Measurements from ENCODE around the gene COL15A1. TPM values are rescaled to one million over a fixed set of nuclear protein-coding genes. Genes with fewer than 3 reads are reported as not detected.
"Not testable (repeated sequence)": the region's sequence is repeated elsewhere in the genome, so short reads cannot be mapped to it uniquely, and the experiment has no call there.

COL15A1 gene
- polyA plus RNA-seq, 1 donor, result 227 TPM

GRCh38 chr9:99087462-99087861 lies 143.8 kb downstream of the COL15A1 start:
- DNase-seq, result no peak

- DNase-seq, result no peak
These were observed 146.8 kb downstream of the COL15A1 start for GRCh38 chr9:99090336-99091130.

- no peak for DNase-seq
These were observed 149.2 kb downstream of the COL15A1 start for GRCh38 chr9:99092643-99093491.

GRCh38 chr9:99093492-99093791 lies 149.7 kb downstream of the COL15A1 start:
- DNase-seq, result no peak

- DNase-seq, result no peak
These were observed 151.9 kb downstream of the COL15A1 start for GRCh38 chr9:99095565-99095964.

- DNase-seq, result no peak
These were observed 152.7 kb downstream of the COL15A1 start for GRCh38 chr9:99096409-99096808.

- not testable (repeated sequence) for DNase-seq
These were observed 156.3 kb downstream of the COL15A1 start for GRCh38 chr9:99099806-99100585.

GRCh38 chr9:99101271-99101670 lies 157.6 kb downstream of the COL15A1 start:
- DNase-seq, result no peak

GRCh38 chr9:99101812-99102211 lies 158.1 kb downstream of the COL15A1 start:
- no peak for DNase-seq

GRCh38 chr9:99103054-99103895 lies 159.6 kb downstream of the COL15A1 start:
- peak; percentile 7 for DNase-seq

- peak; percentile 60 for DNase-seq
These were observed 160.3 kb downstream of the COL15A1 start for GRCh38 chr9:99103901-99104458.

GRCh38 chr9:99104459-99105151 lies 160.9 kb downstream of the COL15A1 start, which contains the start of gene TGFBR1:
Gene TGFBR1 (plus strand): TSS chr9:99105113. CDS start chr9:99105206, 93 bp downstream.
- DNase-seq, result peak; percentile 93

GRCh38 chr9:99105152-99106043 lies 161.7 kb downstream of the COL15A1 start:
- DNase-seq, result peak; percentile 63

GRCh38 chr9:99106044-99106375 lies 162.3 kb downstream of the COL15A1 start:
- DNase-seq, result no peak

GRCh38 chr9:99107421-99107820 lies 163.7 kb downstream of the COL15A1 start:
- peak; percentile 12 for DNase-seq

- DNase-seq, result no peak
These were observed 164.4 kb downstream of the COL15A1 start for GRCh38 chr9:99108131-99108530.

GRCh38 chr9:99109522-99109921 lies 165.8 kb downstream of the COL15A1 start:
- DNase-seq, result no peak

GRCh38 chr9:99112750-99113413 lies 169.2 kb downstream of the COL15A1 start:
- no peak for DNase-seq

GRCh38 chr9:99113414-99114048 lies 169.8 kb downstream of the COL15A1 start:
- no peak for DNase-seq

Measured in hindlimb muscle (tissue), 1 donor.